NCI-H446 (cell line): ENCODE results near the gene STMN3.
"Not testable (repeated sequence)": the region's sequence is repeated elsewhere in the genome, so short reads cannot be mapped to it uniquely, and the experiment has no call there.

Source experiments
- DNase-seq, 2 experiments: peaks; one replicate each; lab custom pipeline; 2025; lab: John Stamatoyannopoulos, UW

The STMN3 gene

DNA sequence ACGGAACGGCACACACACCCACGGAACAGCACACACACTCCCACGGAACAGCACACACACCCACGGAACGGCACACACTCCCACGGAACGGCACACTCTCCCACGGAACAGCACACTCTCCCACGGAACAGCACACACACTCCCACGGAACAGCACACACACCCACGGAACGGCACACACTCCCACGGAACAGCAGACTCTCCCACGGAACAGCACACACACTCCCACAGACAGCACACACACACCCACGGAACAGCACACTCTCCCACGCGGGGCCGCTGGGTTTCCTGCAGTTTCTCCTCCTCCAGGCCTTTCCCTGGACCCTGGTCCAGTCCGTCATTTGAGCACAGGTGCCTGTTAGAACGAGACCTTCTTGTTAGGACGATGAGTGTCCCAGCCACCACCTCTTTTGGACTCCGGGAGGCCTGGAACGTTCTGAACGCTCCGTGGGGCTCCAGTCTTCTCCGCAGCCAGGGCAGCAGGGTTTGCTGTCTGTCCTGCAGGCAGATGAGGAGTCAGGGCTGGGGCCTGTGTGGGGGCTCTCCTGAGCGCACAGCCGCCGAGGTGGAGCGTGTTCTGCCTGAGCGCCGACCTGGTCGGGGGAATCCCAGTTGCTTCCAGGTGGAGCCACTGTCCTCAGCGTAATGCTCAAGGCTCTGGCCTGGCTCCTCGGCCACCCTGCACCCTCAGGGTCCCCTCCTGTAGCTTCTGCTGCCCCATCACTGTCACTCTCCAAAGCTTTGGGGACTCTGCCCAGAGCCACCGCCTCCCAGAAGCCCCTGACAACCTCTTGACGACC, 25.6 kb upstream of the STMN3 start:
- no peak for DNase-seq

DNA sequence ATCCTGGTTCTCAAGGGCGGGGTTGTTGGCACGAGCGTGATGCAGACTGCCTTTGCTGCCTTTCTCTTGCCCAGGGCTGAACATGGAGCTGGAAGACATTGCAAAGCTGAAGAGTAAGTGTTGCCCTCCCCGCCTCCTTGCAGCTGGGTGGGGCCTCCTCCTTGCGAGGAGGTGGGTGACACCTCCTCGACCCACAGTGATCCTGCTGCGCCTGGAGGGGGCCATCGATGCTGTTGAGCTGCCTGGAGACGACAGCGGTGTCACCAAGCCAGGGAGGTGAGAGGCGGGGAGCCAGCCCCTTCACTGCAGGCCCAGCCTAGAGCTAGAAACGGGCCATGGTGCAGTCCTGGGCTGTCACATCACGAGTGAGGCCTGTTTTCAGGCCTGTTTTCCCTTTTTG, 24.8 kb upstream of the STMN3 start:
- no peak for DNase-seq

DNA sequence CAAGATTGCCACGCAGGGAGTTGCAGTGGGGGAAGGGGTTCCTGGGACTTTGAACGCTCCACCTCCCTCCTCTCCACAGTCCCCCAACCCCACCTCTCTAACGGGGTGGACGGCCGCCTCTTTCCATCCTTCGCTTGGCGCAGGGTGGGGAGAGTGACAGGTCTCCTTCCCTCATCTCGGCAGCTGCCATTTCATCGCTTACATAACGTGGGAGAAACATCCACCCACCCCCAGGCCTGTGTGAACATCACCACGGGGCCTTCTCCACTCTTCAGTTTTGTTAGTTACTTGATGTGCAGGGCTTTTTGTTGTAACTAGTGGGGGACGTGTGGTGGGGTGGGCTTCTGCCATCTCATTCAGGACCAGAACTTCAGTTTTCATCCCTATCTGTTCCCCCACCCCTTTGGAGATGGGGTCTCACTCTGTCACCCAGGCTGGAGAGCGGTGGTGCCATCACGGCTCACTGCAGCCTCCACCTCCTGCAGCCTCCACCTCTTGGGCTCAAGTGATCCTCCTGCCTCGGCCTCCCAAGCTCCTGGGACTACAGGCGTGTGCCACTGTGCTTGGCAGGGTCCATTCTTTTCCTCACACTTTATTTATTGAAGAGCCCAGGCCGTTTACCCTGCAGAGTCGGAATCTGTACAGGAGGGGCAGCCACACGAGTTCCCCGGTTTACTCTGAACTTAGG, 22.6 kb upstream of the STMN3 start:
- DNase-seq, result no peak

DNA sequence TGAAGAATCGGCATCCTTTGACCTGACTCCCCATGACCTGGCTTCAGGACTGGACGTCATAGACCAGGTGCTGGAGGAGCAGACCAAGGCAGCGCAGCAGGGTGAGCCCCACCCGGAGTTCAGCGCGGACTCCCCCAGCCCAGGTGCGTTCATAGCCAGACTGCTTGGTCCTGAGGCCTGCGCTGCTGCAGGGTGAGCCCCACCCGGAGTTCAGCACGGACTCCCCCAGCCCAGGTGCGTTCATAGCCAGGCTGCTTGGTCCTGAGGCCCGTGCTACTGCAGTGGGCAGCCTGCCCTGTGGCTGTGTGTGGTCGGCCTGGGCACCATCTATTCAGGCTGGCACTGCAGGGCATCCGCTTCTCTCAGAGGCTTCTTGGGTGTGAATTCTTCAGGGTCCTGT, 20.7 kb upstream of the STMN3 start:
- no peak for DNase-seq

DNA sequence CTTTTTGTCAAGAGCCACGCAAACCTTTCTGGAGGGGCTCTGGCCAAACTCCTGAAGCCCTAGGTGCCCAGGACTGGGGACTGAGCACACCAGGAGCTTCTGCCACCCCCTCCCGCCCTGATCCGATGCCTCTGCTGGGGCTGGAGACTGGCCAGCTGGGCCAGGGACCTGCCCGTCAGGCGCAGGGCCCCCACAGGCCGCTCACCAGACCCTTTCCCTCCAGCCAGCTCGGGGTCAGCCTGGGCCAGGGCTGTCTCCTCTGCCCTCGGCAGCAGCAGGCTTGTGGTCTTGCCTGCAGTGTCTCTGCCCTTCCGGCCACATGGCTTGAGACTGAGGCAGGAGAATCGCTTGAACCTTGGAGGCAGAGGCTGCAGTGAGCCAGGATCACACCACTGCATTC, 19.4 kb upstream of the STMN3 start:
- DNase-seq, result no peak

DNA sequence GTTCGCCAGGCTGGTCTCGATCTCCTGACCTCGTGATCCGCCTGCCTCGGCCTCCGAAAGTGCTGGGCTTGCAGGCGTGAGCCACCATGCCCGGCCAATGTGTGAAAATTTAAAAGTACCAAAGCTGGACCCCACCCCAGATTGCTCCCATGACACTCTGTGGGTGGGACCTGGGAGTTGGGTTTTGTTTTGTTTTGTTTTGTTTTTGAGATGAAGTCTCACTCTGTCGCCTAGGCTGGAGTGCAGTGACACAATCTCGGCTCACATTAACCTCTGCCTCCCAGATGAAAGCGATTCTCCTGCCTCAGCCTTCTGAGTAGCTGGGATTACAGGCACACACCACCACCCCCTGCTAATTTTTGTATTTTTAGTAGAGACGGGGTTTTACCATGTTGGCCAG, 18.5 kb upstream of the STMN3 start:
- DNase-seq, result not testable (repeated sequence)

DNA sequence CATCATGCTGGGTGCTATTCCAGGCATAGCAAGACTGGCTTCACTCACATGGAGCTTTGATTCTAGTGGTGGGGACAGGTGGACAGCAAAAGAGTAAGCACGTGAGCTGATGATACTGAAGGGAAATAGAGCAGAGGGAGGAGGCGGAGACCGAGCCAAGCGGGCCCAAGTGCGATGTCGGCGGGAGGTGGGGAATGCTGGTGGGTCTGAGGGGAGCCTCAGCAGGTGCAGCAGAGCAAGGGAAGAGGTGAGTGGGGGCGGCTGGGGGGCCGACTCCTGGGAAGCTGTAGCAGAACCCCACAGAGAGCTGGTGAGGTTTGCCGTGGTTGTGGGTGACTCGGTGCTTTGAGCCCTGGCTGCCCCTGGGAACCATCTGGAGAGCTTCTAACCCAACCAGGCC, 15.1 kb upstream of the STMN3 start:
- DNase-seq, result no peak

DNA sequence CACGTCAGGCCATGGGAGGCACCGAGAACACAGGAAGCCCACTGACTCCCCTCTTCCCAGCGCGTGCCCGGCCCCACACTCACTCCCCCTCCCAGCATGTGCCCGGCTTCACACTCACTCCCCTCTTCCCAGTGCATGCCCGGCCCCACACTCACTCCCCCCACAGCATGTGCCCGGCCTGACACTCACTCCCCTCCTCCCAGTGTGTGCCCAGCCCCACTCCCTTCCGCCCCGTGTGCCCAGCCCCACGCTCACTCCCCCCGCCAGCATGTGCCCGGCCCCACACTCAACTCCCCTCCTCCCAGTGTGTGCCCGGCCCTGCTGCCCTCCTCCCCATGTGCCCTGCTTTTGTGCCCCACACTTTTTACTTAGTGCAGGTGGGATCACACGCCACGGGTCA, 14.6 kb upstream of the STMN3 start:
- DNase-seq, result no peak

DNA sequence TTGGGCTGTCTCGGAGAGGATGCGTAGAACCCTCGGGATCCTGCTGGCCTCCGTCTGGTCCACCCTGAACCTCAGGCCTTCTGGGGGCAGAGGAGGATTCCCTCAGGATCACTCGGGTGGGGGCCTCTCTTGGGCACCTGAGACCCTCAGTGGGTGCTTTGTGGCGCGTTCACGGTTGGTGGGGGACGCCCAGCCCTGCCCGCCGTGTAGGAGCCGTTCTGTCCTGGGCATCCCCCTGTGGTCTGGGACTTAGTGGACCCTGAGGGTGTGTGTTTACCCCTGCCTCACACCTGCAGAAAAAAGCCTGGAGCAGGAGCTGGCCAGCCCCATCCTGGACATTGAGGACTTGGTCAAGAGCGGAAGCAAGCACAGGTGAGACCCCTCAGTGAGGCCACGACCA, 12.5 kb upstream of the STMN3 start:
- no peak for DNase-seq

DNA sequence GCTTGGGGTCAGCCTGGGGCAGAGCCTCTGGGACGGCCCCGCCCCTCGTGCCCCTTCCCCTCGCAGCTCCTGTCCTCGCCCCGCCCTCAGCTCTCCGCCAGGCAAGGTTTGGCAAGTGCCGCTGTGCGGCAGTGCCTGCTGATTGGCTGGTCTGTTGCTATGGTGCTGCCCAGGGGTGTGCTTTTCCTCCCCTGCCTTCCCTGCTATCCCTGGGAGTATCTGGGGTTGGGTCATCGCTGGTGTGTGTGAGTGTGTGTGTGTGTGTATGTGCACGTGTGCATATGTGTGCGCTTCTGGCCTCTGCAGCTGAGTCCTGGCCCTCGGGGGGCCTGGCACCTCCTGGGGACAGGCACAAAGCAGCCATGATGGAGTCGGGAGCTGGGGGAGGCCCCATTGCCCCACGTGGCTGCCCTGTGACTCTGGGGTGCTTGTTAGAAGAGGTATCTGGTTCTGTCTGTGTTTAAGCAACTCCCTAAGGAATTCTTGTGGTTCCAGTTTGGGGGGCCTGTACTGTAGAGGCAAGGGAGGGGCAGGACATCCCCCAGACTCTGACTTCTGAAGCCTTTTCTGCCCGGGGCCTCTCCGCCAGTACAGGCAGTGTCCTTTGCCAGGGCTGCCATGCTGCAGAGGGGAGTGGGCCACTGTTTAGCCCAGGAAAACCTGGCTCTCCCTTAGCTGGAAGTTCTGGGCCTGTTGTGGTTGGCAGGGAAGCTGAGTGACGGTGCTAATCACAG, 11.8 kb upstream of the STMN3 start:
- no peak for DNase-seq

DNA sequence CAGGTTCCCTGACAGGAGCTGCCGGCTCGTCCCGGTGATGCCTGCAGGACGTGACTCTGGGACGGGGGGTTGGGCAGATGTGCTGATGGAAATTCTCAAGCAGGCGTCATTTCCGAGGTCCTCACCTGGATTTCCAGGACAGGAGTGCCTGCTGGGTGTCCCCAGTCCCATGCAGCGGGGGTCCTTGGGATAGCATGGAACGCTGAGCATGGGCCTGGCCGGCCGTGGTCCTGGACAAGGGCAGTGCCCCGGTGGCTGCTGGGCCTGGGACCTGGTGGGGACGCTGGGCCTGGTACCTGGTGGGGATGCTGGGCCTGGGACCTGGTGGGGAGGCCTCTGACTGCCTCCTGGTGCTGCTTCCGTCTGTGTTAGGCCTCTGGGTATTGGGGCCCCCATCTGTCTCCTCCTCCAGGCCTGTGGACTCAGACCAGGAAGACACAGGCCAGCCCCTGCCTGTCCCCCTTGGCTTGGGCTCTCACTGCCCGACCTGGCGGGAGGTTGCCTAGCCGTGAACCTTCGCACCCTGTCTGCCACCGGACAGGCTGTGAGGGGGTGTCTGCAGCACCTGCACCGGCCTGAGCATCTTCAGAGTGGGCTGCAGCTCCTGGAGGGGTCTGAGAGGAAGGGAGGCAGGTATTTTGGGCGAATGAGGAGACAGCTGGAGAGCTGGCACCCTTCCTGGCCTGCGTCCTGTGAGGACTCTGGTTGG, 11.1 kb upstream of the STMN3 start:
- no peak for DNase-seq

DNA sequence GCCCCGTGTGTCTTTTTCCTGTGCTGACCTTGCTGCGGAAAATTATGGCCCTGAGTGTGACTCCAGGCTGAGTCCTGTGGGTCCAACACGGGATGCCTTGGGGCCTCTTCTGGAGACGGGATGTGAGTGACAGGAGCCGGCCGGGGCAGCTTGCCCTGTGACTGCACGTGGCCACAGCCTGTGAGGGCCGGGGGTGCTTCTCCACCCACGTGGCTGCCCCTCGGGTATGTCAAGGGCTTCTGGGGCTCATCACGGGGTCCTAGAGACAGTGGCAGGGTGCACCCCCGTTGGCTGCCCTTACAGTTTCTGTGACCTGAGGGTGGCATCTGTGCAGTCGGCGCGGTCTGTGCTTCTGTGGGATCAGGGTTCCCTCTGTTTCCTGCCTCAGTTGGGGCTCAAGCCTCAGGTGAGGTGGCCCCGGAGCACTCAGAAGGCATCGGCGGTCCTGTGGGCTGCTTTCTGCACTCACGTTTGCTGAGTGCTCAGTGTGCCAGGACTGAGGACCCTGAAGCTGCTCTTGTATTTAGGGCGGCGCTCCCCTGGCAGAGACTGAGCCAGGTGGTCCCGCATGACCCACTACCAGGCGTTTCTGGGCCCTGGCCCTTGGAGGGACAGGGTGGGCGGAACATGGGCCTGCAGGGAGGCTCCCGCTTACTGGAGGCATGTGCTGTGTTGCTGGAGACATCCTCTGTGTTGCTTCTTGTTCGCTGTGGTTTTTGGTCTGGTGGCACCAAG, 10.3 kb upstream of the STMN3 start:
- no peak for DNase-seq

DNA sequence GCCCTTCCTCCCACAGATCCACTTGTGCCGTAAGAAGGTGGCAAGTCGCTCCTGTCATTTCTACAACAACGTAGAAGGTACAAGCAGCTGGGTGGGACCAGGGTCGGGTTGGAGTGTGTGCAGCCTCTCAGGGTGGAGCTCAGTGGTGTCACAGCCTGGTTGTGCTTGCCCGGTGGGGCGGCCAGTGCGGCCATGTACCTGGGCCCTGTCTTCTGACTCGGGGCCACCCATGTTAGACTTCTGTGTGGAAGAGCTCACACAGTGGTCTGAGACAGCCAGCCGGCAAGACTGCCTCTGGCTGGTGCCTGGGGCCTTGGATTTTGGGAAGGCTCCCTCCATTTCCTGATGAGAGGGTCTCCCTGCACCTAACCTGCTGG, 9.6 kb upstream of the STMN3 start:
- DNase-seq, result no peak

DNA sequence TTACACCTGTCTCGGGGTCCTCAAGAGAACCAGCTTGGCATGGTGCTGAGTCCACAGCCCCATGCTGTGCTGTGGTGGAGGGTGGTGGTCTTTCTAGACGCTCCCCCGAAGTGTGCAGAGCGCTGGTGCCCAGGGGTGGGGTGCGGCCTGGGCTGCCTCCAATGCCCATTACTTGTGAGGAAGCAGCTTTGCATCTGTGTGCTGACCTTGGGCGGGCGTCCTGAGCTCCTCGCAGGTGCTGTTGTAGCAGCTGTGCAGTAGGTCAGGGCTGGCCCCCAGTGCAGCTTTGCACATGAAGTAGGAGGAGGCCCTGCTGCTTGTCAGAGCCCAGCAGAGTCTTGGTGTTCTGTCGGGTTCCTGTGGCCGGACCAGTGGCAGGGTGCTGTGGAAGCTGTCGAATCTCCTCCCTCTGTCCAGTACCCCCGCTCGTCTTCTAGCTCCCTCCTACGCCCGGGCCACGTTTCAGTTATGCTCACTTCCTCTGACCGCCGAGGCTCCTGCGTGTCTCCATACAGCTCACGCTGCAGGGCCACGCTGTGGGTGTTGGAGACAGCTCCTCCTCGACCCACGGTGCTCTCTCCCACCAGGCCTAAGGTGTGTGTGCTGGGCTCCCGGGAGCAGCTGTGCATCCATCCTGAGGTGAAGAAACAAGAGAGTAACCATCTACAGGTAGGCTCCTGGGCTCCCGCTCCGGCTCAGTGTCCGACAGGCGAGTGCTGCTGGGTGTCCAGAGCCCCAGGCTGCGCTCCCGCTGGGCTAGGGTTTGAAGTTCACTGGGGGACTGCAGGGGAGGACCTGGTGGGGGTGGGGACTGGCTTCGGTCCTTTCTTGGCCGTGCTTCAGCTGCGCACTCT, 9.0 kb upstream of the STMN3 start:
- DNase-seq, result no peak

DNA sequence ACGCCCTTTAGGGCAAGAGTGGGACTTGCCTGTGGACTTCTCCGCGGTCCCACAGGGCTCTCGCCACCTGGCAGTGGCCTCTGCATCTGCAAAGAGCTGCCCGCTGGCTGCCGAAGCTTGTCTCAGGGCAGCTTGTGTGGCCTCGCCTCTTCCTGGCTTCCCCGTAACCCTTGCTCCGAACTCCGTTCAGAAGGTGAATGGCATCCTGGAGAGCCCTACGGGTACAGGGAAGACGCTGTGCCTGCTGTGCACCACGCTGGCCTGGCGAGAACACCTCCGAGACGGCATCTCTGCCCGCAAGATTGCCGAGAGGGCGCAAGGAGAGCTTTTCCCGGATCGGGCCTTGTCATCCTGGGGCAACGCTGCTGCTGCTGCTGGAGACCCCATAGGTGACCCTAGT, 7.9 kb upstream of the STMN3 start:
- DNase-seq, result no peak

DNA sequence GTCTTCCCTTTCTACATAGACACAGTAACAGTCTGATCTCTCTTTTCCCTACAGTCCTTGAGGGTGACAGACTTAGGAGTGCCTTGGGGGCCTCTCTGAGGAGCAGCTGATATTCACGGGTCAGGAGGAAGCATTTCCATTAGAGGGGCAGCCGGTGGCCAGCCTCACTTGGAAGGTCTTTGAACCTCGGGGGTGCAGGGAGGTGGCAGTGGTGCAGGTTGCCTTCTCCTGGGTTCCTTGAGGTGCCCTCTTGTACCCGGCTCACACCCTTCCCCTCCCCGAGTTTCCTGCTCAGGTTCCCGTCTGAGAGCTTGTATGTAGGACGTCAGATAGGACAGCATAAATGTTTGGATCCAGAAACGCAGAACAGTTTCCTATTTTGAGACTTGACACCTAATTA, 7.4 kb upstream of the STMN3 start:
- no peak for DNase-seq

DNA sequence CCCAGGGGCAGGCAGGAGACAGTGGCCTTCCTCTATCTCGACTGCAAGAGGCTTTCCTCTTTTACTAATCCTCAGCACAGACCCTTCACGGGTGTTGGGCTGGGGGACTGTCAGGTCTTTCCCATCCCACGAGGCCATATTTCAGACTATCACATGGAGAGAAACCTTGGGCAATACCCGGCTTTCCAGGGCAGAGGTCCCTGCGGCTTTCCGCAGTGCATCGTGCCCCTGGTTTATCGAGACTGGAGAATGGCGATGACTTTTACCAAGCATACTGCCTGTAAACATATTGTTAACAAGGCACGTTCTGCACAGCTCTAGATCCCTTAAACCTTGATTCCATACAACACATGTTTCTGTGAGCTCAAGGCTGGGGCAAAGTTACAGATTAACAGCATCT, 7.0 kb upstream of the STMN3 start:
- not testable (repeated sequence) for DNase-seq

DNA sequence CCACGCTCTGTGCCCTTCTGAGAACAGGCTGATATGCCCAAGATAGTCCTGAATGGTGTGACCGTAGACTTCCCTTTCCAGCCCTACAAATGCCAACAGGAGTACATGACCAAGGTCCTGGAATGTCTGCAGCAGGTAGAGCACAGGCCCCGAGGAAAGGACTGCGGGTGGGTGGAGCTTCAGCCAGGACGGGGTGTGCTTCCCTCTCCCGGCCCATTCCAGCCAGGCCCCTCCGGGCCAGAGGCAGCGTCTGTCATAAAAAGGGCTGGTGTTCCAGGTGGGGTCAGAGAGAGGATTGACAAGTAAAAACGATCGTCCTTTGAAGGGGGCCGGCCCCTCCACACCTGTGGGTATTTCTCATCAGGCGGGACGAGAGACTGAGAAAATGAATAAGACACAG, 6.1 kb upstream of the STMN3 start:
- no peak for DNase-seq

DNA sequence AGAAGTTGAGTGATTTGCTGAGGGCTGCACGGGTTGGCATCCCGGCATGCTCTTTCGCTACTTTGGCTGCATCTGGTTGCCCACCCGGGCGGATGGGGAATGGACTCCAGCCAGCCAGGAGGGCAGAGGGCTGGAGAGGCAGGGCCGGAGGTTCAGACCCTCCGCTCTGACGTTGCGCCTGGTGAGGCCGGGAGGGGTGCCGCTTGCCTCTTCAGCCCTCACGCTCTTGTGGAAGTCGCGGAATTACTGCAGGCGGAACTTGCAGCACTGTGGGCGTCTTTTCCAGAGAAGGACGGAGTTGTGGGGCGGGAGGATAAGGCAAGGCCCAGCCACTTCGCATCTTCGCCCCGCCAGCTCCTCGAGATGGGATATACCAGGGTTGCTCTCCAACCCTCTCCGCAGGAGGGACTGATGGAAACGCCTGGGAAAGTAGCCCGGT, 5.5 kb upstream of the STMN3 start:
- DNase-seq, result no peak

DNA sequence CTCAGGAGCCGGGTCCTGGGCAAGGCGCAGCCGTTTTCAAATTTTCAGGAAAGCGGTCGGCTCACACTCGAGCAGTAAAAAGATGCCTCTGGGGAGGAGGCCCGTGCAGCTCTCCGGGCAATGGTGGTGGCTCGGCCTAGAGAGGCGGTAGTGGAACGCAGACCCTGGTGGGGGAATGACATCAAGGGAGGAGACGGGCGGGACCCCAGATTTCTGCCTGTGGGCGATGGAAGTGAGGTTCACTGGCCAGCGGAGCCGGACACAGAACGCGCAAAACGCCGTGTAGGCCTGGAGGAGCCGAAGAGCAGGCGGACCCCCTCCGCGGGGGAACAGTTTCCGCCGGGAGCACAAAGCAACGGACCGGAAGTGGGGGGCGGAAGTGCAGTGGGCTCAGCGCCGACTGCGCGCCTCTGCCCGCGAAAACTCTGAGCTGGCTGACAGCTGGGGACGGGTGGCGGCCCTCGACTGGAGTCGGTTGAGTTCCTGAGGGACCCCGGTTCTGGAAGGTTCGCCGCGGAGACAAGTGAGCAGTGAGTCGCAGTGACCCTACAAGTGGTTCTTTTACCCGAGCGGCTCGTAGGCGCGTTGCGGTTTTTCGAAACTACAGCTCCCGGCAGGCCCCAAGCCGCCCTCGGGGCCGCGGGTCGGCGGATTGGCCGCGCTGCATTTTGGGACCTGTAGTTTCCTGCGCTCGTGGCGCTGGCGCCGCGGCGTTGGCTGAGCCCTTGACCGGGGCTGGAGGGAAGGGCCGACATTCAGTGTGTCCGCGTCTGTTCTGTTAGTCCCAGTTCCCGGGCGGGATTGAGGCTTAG, 4.9 kb upstream of the STMN3 start, which contains the start of gene RTEL1:
Gene RTEL1 (plus strand): TSS at position 376 of the 812 bp plus-strand sequence. CDS start 1,091 bp downstream, outside the sequence.
- peak; percentile 92 to 95 for DNase-seq
